ENCODE data around the gene TSSK1B.
"Not testable (repeated sequence)": the region's sequence is repeated elsewhere in the genome, so short reads cannot be mapped to it uniquely, and the experiment has no call there.

The TSSK1B gene

GRCh38 chr5:113434889-113435288 is at the start of gene TSSK1B:
Gene TSSK1B (minus strand): TSS chr5:113434989. CDS start chr5:113434839, 150 bp downstream.
- no peak for FAIRE-seq

GRCh38 chr5:113480243-113480642 is 45.5 kb upstream of the TSSK1B start:
- no peak for FAIRE-seq

- FAIRE-seq, result no peak
Observed at GRCh38 chr5:113478691-113479090, 43.9 kb upstream of the TSSK1B start.

- FAIRE-seq, result no peak
Observed at GRCh38 chr5:113474100-113474728, 39.4 kb upstream of the TSSK1B start.

GRCh38 chr5:113463032-113463431 is 28.2 kb upstream of the TSSK1B start:
- FAIRE-seq, result no peak

GRCh38 chr5:113457106-113457505 is 22.3 kb upstream of the TSSK1B start:
- FAIRE-seq, result not testable (repeated sequence)

- FAIRE-seq, result no peak
Observed at GRCh38 chr5:113452941-113453340, 18.2 kb upstream of the TSSK1B start.

GRCh38 chr5:113451797-113452196 is 17.0 kb upstream of the TSSK1B start:
- no peak for FAIRE-seq

GRCh38 chr5:113450929-113451328 is 16.1 kb upstream of the TSSK1B start:
- FAIRE-seq, result no peak

GRCh38 chr5:113450462-113450861 is 15.7 kb upstream of the TSSK1B start:
- no peak for FAIRE-seq

- no peak for FAIRE-seq
Observed at GRCh38 chr5:113448252-113448651, 13.5 kb upstream of the TSSK1B start.

GRCh38 chr5:113447498-113448050 is 12.8 kb upstream of the TSSK1B start:
- no peak for FAIRE-seq

GRCh38 chr5:113446358-113446927 is 11.7 kb upstream of the TSSK1B start:
- FAIRE-seq, result no peak

- no peak for FAIRE-seq
Observed at GRCh38 chr5:113437111-113437510, 2.3 kb upstream of the TSSK1B start.

GRCh38 chr5:113435575-113435974 is 786 bp upstream of the TSSK1B start:
- FAIRE-seq, result no peak

- no peak for FAIRE-seq
Observed at GRCh38 chr5:113433862-113434612, 752 bp downstream of the TSSK1B start.

GRCh38 chr5:113433071-113433470 is 1.7 kb downstream of the TSSK1B start:
- FAIRE-seq, result no peak

- no peak for FAIRE-seq
Observed at GRCh38 chr5:113427871-113428574, 6.8 kb downstream of the TSSK1B start.

GRCh38 chr5:113425909-113426308 is 8.9 kb downstream of the TSSK1B start:
- FAIRE-seq, result no peak

GRCh38 chr5:113421693-113422092 is 13.1 kb downstream of the TSSK1B start:
- FAIRE-seq, result no peak

GRCh38 chr5:113405530-113405929 is 29.3 kb downstream of the TSSK1B start:
- no peak for FAIRE-seq

- FAIRE-seq, result no peak
Observed at GRCh38 chr5:113404269-113404668, 30.5 kb downstream of the TSSK1B start.

- FAIRE-seq, result not testable (repeated sequence)
Observed at GRCh38 chr5:113397986-113398385, 36.8 kb downstream of the TSSK1B start.
